ENCODE results near the gene SEC14L5.
"Not testable (repeated sequence)": the region's sequence is repeated elsewhere in the genome, so short reads cannot be mapped to it uniquely, and the experiment has no call there.

The SEC14L5 gene

GRCh38 chr16:4966736-4967453 is 8.8 kb downstream of the SEC14L5 start:
- H3K27me3 ChIP-seq (ENCODE audit: control insufficient read depth in 2 of 2, insufficient read depth in 2 of 2, low read length in 2 of 2): no peaks in the 10 kb centered on the region
- H3K36me3 ChIP-seq (ENCODE audit: control insufficient read depth in 2 of 2, insufficient read depth in 2 of 2, low read length in 2 of 2): no peaks in the 10 kb centered on the region
- no peaks in the 10 kb centered on the region for H3K4me1 ChIP-seq (ENCODE audit: control insufficient read depth in 2 of 2, insufficient read depth in 2 of 2, low read length in 2 of 2)
- no peak overlapping the region for H3K9ac ChIP-seq (ENCODE audit: low read depth in 1 of 2, low read length in 2 of 2)
- H3K9me3 ChIP-seq (ENCODE audit: control insufficient read depth in 2 of 2, low read length in 2 of 2): no peaks in the 10 kb centered on the region
- H3K4me3 ChIP-seq (ENCODE audit: low read length in 2 of 2): no peak overlapping the region
- no peak overlapping the region for H3K27ac ChIP-seq (ENCODE audit: low read depth in 2 of 2, low read length in 2 of 2)

DNA sequence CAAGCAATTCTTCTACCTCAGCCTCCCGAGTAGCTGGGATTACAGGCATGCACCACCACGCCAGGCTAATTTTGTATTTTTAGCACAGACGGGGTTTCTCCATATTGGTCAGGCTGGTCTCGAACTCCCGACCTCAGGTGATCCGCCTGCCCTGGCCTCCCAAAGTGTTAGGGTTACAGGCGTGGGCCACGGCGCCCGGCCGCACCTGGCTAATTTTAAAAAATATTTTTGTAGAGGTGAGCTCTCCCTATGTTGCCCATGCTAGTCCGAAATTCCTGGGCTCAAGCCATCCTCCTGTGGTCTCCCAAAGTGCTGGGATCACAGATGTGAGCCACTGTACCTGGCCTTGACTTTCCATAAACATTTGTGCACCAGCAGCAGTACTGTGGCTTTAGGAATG is 10.1 kb downstream of the SEC14L5 start:
- not testable (repeated sequence) for H3K9ac ChIP-seq (ENCODE audit: low read depth in 1 of 2, low read length in 2 of 2); H3K27ac ChIP-seq (ENCODE audit: low read depth in 2 of 2, low read length in 2 of 2); H3K27me3 ChIP-seq (ENCODE audit: control insufficient read depth in 2 of 2, insufficient read depth in 2 of 2, low read length in 2 of 2); H3K4me3 ChIP-seq (ENCODE audit: low read length in 2 of 2); H3K4me1 ChIP-seq (ENCODE audit: control insufficient read depth in 2 of 2, insufficient read depth in 2 of 2, low read length in 2 of 2); H3K36me3 ChIP-seq (ENCODE audit: control insufficient read depth in 2 of 2, insufficient read depth in 2 of 2, low read length in 2 of 2); H3K9me3 ChIP-seq (ENCODE audit: control insufficient read depth in 2 of 2, low read length in 2 of 2)

GRCh38 chr16:4968879-4969483 is 10.9 kb downstream of the SEC14L5 start:
- no peak overlapping the region for H3K27ac ChIP-seq (ENCODE audit: low read depth in 2 of 2, low read length in 2 of 2)
- H3K36me3 ChIP-seq (ENCODE audit: control insufficient read depth in 2 of 2, insufficient read depth in 2 of 2, low read length in 2 of 2): no peaks in the 10 kb centered on the region
- no peak overlapping the region for H3K9ac ChIP-seq (ENCODE audit: low read depth in 1 of 2, low read length in 2 of 2)
- H3K4me3 ChIP-seq (ENCODE audit: low read length in 2 of 2): no peak overlapping the region
- no peaks in the 10 kb centered on the region for H3K9me3 ChIP-seq (ENCODE audit: control insufficient read depth in 2 of 2, low read length in 2 of 2)
- no peaks in the 10 kb centered on the region for H3K27me3 ChIP-seq (ENCODE audit: control insufficient read depth in 2 of 2, insufficient read depth in 2 of 2, low read length in 2 of 2)
- H3K4me1 ChIP-seq (ENCODE audit: control insufficient read depth in 2 of 2, insufficient read depth in 2 of 2, low read length in 2 of 2): no peaks in the 10 kb centered on the region

DNA sequence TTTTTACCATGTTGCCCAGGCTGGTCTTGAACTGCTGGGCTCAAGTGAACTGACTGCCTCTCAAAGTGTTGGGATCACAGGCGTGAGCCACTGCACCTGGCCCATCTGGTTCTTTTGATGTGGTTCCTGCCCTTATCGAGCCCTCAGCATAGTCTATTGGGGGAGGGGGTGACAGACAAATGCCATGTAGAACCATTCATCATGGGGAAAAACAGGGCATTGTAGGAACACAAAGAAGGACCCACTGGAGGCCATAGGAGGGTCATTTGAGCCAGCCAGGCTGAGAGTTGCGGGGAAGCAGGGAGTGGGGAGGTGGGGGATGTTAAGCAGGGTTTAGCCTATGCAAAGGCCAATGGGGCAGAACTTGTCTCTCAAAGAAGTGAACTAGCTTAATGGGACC is 11.9 kb downstream of the SEC14L5 start:
- no peak overlapping the region for H3K4me3 ChIP-seq (ENCODE audit: low read length in 2 of 2)
- no peaks in the 10 kb centered on the region for H3K4me1 ChIP-seq (ENCODE audit: control insufficient read depth in 2 of 2, insufficient read depth in 2 of 2, low read length in 2 of 2)
- H3K9me3 ChIP-seq (ENCODE audit: control insufficient read depth in 2 of 2, low read length in 2 of 2): no peaks in the 10 kb centered on the region
- H3K27ac ChIP-seq (ENCODE audit: low read depth in 2 of 2, low read length in 2 of 2): no peak overlapping the region
- no peaks in the 10 kb centered on the region for H3K36me3 ChIP-seq (ENCODE audit: control insufficient read depth in 2 of 2, insufficient read depth in 2 of 2, low read length in 2 of 2)
- no peak overlapping the region for H3K9ac ChIP-seq (ENCODE audit: low read depth in 1 of 2, low read length in 2 of 2)
- H3K27me3 ChIP-seq (ENCODE audit: control insufficient read depth in 2 of 2, insufficient read depth in 2 of 2, low read length in 2 of 2): no peaks in the 10 kb centered on the region

GRCh38 chr16:4972938-4973587 is 14.9 kb downstream of the SEC14L5 start:
- no peaks in the 10 kb centered on the region for H3K36me3 ChIP-seq (ENCODE audit: control insufficient read depth in 2 of 2, insufficient read depth in 2 of 2, low read length in 2 of 2)
- H3K27me3 ChIP-seq (ENCODE audit: control insufficient read depth in 2 of 2, insufficient read depth in 2 of 2, low read length in 2 of 2): no peaks in the 10 kb centered on the region
- no peaks in the 10 kb centered on the region for H3K9me3 ChIP-seq (ENCODE audit: control insufficient read depth in 2 of 2, low read length in 2 of 2)
- H3K9ac ChIP-seq (ENCODE audit: low read depth in 1 of 2, low read length in 2 of 2): no peak overlapping the region
- H3K4me3 ChIP-seq (ENCODE audit: low read length in 2 of 2): no peak overlapping the region
- peaks cover 7 to 8% of the 10 kb centered on the region in 2 donors for H3K4me1 ChIP-seq (ENCODE audit: control insufficient read depth in 2 of 2, insufficient read depth in 2 of 2, low read length in 2 of 2)
- H3K27ac ChIP-seq (ENCODE audit: low read depth in 2 of 2, low read length in 2 of 2): no peak overlapping the region

GRCh38 chr16:4976079-4976478 is 17.9 kb downstream of the SEC14L5 start:
- Histone ChIP-seq H3K27ac (ENCODE audit: low read depth in 2 of 2, low read length in 2 of 2) (peak overlapping the region; percentile 61 to 77), H3K36me3 (ENCODE audit: control insufficient read depth in 2 of 2, insufficient read depth in 2 of 2, low read length in 2 of 2) (no peaks in the 10 kb centered on the region), H3K9ac (ENCODE audit: low read depth in 1 of 2, low read length in 2 of 2) (peak overlapping the region in 1 of 2 donors; percentile 9), H3K9me3 (ENCODE audit: control insufficient read depth in 2 of 2, low read length in 2 of 2) (no peaks in the 10 kb centered on the region), H3K4me3 (ENCODE audit: low read length in 2 of 2) (no peak overlapping the region), H3K27me3 (ENCODE audit: control insufficient read depth in 2 of 2, insufficient read depth in 2 of 2, low read length in 2 of 2) (no peaks in the 10 kb centered on the region), H3K4me1 (ENCODE audit: control insufficient read depth in 2 of 2, insufficient read depth in 2 of 2, low read length in 2 of 2) (peaks cover 7 to 8% of the 10 kb centered on the region in 2 donors)

GRCh38 chr16:4976611-4977145 is 18.5 kb downstream of the SEC14L5 start:
- no peaks in the 10 kb centered on the region for H3K36me3 ChIP-seq (ENCODE audit: control insufficient read depth in 2 of 2, insufficient read depth in 2 of 2, low read length in 2 of 2)
- H3K27me3 ChIP-seq (ENCODE audit: control insufficient read depth in 2 of 2, insufficient read depth in 2 of 2, low read length in 2 of 2): no peaks in the 10 kb centered on the region
- H3K9me3 ChIP-seq (ENCODE audit: control insufficient read depth in 2 of 2, low read length in 2 of 2): no peaks in the 10 kb centered on the region
- no peak overlapping the region for H3K4me3 ChIP-seq (ENCODE audit: low read length in 2 of 2)
- H3K27ac ChIP-seq (ENCODE audit: low read depth in 2 of 2, low read length in 2 of 2): peak overlapping the region; percentile 61 to 77
- peak overlapping the region in 1 of 2 donors; percentile 9 for H3K9ac ChIP-seq (ENCODE audit: low read depth in 1 of 2, low read length in 2 of 2)
- peaks cover 7 to 8% of the 10 kb centered on the region in 2 donors for H3K4me1 ChIP-seq (ENCODE audit: control insufficient read depth in 2 of 2, insufficient read depth in 2 of 2, low read length in 2 of 2)

- Histone ChIP-seq H3K9me3 (ENCODE audit: control insufficient read depth in 2 of 2, low read length in 2 of 2) (no peaks in the 10 kb centered on the region), H3K9ac (ENCODE audit: low read depth in 1 of 2, low read length in 2 of 2) (no peak overlapping the region), H3K27me3 (ENCODE audit: control insufficient read depth in 2 of 2, insufficient read depth in 2 of 2, low read length in 2 of 2) (no peaks in the 10 kb centered on the region), H3K4me3 (ENCODE audit: low read length in 2 of 2) (no peak overlapping the region), H3K27ac (ENCODE audit: low read depth in 2 of 2, low read length in 2 of 2) (no peak overlapping the region), H3K4me1 (ENCODE audit: control insufficient read depth in 2 of 2, insufficient read depth in 2 of 2, low read length in 2 of 2) (peaks cover 7 to 8% of the 10 kb centered on the region in 2 donors), H3K36me3 (ENCODE audit: control insufficient read depth in 2 of 2, insufficient read depth in 2 of 2, low read length in 2 of 2) (no peaks in the 10 kb centered on the region)
Measured at GRCh38 chr16:4979164-4979563, 21.0 kb downstream of the SEC14L5 start.

GRCh38 chr16:4979736-4980660 is 21.9 kb downstream of the SEC14L5 start:
- Histone ChIP-seq H3K4me3 (ENCODE audit: low read length in 2 of 2) (no peak overlapping the region), H3K27ac (ENCODE audit: low read depth in 2 of 2, low read length in 2 of 2) (no peak overlapping the region), H3K36me3 (ENCODE audit: control insufficient read depth in 2 of 2, insufficient read depth in 2 of 2, low read length in 2 of 2) (no peaks in the 10 kb centered on the region), H3K27me3 (ENCODE audit: control insufficient read depth in 2 of 2, insufficient read depth in 2 of 2, low read length in 2 of 2) (no peaks in the 10 kb centered on the region), H3K9me3 (ENCODE audit: control insufficient read depth in 2 of 2, low read length in 2 of 2) (no peaks in the 10 kb centered on the region), H3K9ac (ENCODE audit: low read depth in 1 of 2, low read length in 2 of 2) (no peak overlapping the region), H3K4me1 (ENCODE audit: control insufficient read depth in 2 of 2, insufficient read depth in 2 of 2, low read length in 2 of 2) (peaks cover 7 to 8% of the 10 kb centered on the region in 2 donors)

Measured in mucosa of rectum (tissue), 2 donors.